H1 (cell line): ENCODE results near the gene DUSP9. TPM values are rescaled to one million over a fixed set of nuclear protein-coding genes. Genes with fewer than 3 reads are reported as not detected.

Source experiments
- CTCF ChIA-PET: fragments of 300-600 bp; sonication (Branson Sonifier 250); formaldehyde crosslinking; loops from one replicate; lab custom pipeline; 2021; ENCODE audit not compliant: partially characterized antibody; lab: Charles Lee
- POLR2A ChIA-PET: fragments of 300-600 bp; sonication (Branson Sonifier 250); formaldehyde crosslinking; loops from one replicate; lab custom pipeline; 2021; ENCODE audit warnings: inconsistent platforms; ENCODE audit not compliant: partially characterized antibody; lab: Charles Lee
- DNase-seq, 2 experiments: peaks; one replicate each; pipeline versions ENCODE4 v3.0.0 to v3.0.0-alpha.2; 2010 to 2022; ENCODE audit warnings: low spot score in 2 of 2, low read depth in 1 of 2, mixed read lengths in 1 of 2
- FAIRE-seq: peaks from 2 replicates; lab custom pipeline; 2011; peaks lifted over from hg19 to GRCh38; lab: Jason Lieb, UNC
- H2AFZ ChIP-seq: 2 replicates; pipeline ENCODE4 v1.8.1; 2012; ENCODE audit warnings: low read length, inconsistent platforms
- H2AK5ac ChIP-seq: 2 replicates; pipeline ENCODE4 v1.6.1; 2013; ENCODE audit warnings: low read depth, low read length
- H2BK120ac ChIP-seq: replicated peaks from 2 replicates; pipeline ENCODE3; 2013; ENCODE audit warnings: low read depth, low read length, inconsistent platforms
- H2BK12ac ChIP-seq: 2 replicates; pipeline ENCODE4 v1.6.1; 2013; ENCODE audit warnings: low read depth, low read length
- H2BK15ac ChIP-seq: 2 replicates; pipeline ENCODE4 v1.6.1; 2013; ENCODE audit warnings: low read length
- H2BK20ac ChIP-seq: 2 replicates; pipeline ENCODE4 v1.6.1; 2013; ENCODE audit warnings: low read length
- H2BK5ac ChIP-seq: 2 replicates; pipeline ENCODE4 v1.6.1; 2013; ENCODE audit warnings: low read depth, low read length
- H3K14ac ChIP-seq: 2 replicates; pipeline ENCODE4 v1.6.1; 2013; ENCODE audit warnings: inconsistent platforms; ENCODE audit not compliant: insufficient read length
- H3K18ac ChIP-seq: 2 replicates; pipeline ENCODE4 v1.6.1; 2013; ENCODE audit warnings: low read length; ENCODE audit errors: extremely low read depth
- H3K23ac ChIP-seq: 2 replicates; pipeline ENCODE4 v1.6.1; 2013; ENCODE audit warnings: inconsistent platforms; ENCODE audit not compliant: insufficient read length
- H3K23me2 ChIP-seq: 2 replicates; pipeline ENCODE4 v1.6.1; 2013; ENCODE audit warnings: low read depth, low read length
- H3K27ac ChIP-seq: 2 replicates; pipeline ENCODE4 v1.6.1; 2011; ENCODE audit warnings: low read depth, low read length, inconsistent platforms
- H3K27me3 ChIP-seq, 4 experiments: replicated peaks in 1 of 4; 1 replicate in 1 of 4; 2 replicates in 3 of 4; pipeline versions ENCODE4 v1.6.1 to v1.8.1; 2011 to 2013; ENCODE audit warnings: low read length in 3 of 4, mild to moderate bottlenecking in 3 of 4, inconsistent platforms in 2 of 4, mixed read lengths in 2 of 4, moderate library complexity in 1 of 4; ENCODE audit not compliant: control insufficient read depth in 3 of 4, insufficient read depth in 3 of 4; ENCODE audit errors: extremely low read depth in 1 of 4
- H3K36me3 ChIP-seq, 4 experiments: 2 replicates each; pipeline versions ENCODE4 v1.6.1 to v1.8.1; 2011 to 2013; ENCODE audit warnings: mild to moderate bottlenecking in 4 of 4, low read length in 3 of 4, moderate library complexity in 2 of 4, control low read depth in 1 of 4, inconsistent platforms in 1 of 4; ENCODE audit not compliant: insufficient read depth in 4 of 4, control insufficient read depth in 2 of 4
- H3K4ac ChIP-seq: replicated peaks from 2 replicates; pipeline ENCODE3; 2013; ENCODE audit warnings: low read length, low read depth, mixed read lengths, inconsistent platforms; ENCODE audit not compliant: insufficient read length
- H3K4me1 ChIP-seq, 4 experiments: replicated peaks in 1 of 4; 1 replicate in 1 of 4; 2 replicates in 3 of 4; pipeline versions ENCODE4 v1.6.1 to v1.8.1; 2011 to 2013; ENCODE audit warnings: low read length in 3 of 4, inconsistent platforms in 2 of 4, mixed read lengths in 1 of 4; ENCODE audit not compliant: insufficient read depth in 4 of 4, control insufficient read depth in 3 of 4
- H3K4me2 ChIP-seq, 2 experiments: 2 replicates each; pipeline versions ENCODE4 v1.6.1 to v1.8.1; 2011 to 2013; ENCODE audit warnings: low read depth in 2 of 2, low read length in 2 of 2, control low read depth in 1 of 2, inconsistent platforms in 1 of 2, mild to moderate bottlenecking in 1 of 2; ENCODE audit not compliant: insufficient read depth in 1 of 2
- H3K4me3 ChIP-seq, 4 experiments: fragments of 200-600, 300-600 bp in 1 of 4; sonication (generic), shearing (Covaris generic), sonication (Bioruptor Twin) in 1 of 4; 2 replicates each; pipeline versions ENCODE4 v1.5.1 to v1.8.1; 2011 to 2016; ENCODE audit warnings: low read length in 4 of 4, low read depth in 3 of 4, control low read depth in 2 of 4, inconsistent platforms in 2 of 4, mild to moderate bottlenecking in 2 of 4, mixed read lengths in 1 of 4, moderate library complexity in 1 of 4; ENCODE audit not compliant: insufficient read depth in 2 of 4; ENCODE audit errors: extremely low read depth in 1 of 4
- H3K56ac ChIP-seq: replicated peaks from 2 replicates; pipeline ENCODE3; 2013; ENCODE audit warnings: low read depth, mild to moderate bottlenecking, mixed read lengths, low read length, inconsistent platforms; ENCODE audit not compliant: insufficient read length
- H3K79me1 ChIP-seq: 2 replicates; pipeline ENCODE4 v1.6.1; 2013; ENCODE audit warnings: low read depth, low read length, control low read depth
- H3K79me2 ChIP-seq, 2 experiments: 2 replicates each; pipeline versions ENCODE4 v1.6.1 to v1.8.1; 2012 to 2013; ENCODE audit warnings: low read length in 2 of 2, mild to moderate bottlenecking in 2 of 2, inconsistent platforms in 1 of 2; ENCODE audit not compliant: insufficient read depth in 2 of 2, control insufficient read depth in 1 of 2
- H3K9ac ChIP-seq, 4 experiments: replicated peaks in 1 of 4; 1 replicate in 1 of 4; 2 replicates in 3 of 4; pipeline versions ENCODE4 v1.6.1 to v1.8.1; 2011 to 2013; ENCODE audit warnings: low read depth in 3 of 4, low read length in 3 of 4, control low read depth in 2 of 4, mild to moderate bottlenecking in 2 of 4, moderate library complexity in 2 of 4, inconsistent platforms in 1 of 4; ENCODE audit errors: extremely low read depth in 1 of 4
- H3K9me3 ChIP-seq, 2 experiments: 2 replicates each; pipeline versions ENCODE4 v1.6.1 to v1.8.1; 2012 to 2013; ENCODE audit warnings: mild to moderate bottlenecking in 2 of 2, moderate library complexity in 2 of 2, control low read depth in 1 of 2, inconsistent platforms in 1 of 2, low read depth in 1 of 2, low read length in 1 of 2, mixed read lengths in 1 of 2; ENCODE audit not compliant: insufficient read depth in 2 of 2
- H4K20me1 ChIP-seq, 2 experiments: replicated peaks in 1 of 2; 2 replicates each; pipeline versions ENCODE3 to v1.8.1; 2011 to 2013; ENCODE audit warnings: inconsistent platforms in 2 of 2, low read length in 2 of 2, mild to moderate bottlenecking in 1 of 2; ENCODE audit not compliant: insufficient read depth in 2 of 2, control insufficient read depth in 1 of 2
- H4K5ac ChIP-seq: 2 replicates; pipeline ENCODE4 v1.6.1; 2013; ENCODE audit warnings: low read length, low read depth, mixed read lengths, inconsistent platforms; ENCODE audit not compliant: insufficient read length
- H4K8ac ChIP-seq: 2 replicates; pipeline ENCODE4 v1.8.0; 2013; ENCODE audit warnings: mild to moderate bottlenecking, moderate library complexity, low read length, inconsistent platforms; ENCODE audit not compliant: insufficient read depth; ENCODE audit errors: extremely low read depth
- H4K91ac ChIP-seq: replicated peaks from 2 replicates; pipeline ENCODE3; 2013; ENCODE audit warnings: low read length, mixed read lengths, inconsistent platforms; ENCODE audit not compliant: insufficient read length
- BCL11A ChIP-seq, 2 experiments: IDR thresholded peaks; one replicate each; pipeline ENCODE4 v1.6.1; 2011; ENCODE audit warnings: low read depth in 2 of 2, low read length in 2 of 2, mild to moderate bottlenecking in 2 of 2
- BRCA1 ChIP-seq: IDR thresholded peaks from 2 replicates; pipeline ENCODE4 v1.6.1; 2012; ENCODE audit warnings: low read depth, low read length, improper control_type of control experiment
- CBX8 ChIP-seq: fragments of 300-800, 300-1000 bp; sonication (generic); IDR thresholded peaks from 2 replicates; pipeline ENCODE4 v1.7.1; 2016; ENCODE audit warnings: low read depth, low read length, borderline replicate concordance
- E2F6 ChIP-seq: IDR thresholded peaks from 2 replicates; pipeline ENCODE4 v1.6.1; 2012; ENCODE audit warnings: inconsistent platforms
- FOSL1 ChIP-seq: IDR thresholded peaks from 2 replicates; pipeline ENCODE4 v1.6.1; 2011; ENCODE audit warnings: mild to moderate bottlenecking, low read depth, low read length, moderate library complexity; ENCODE audit not compliant: insufficient read depth
- KDM4A ChIP-seq: IDR thresholded peaks from one replicate; pipeline ENCODE4 v1.7.1; 2012; ENCODE audit warnings: low read depth, mild to moderate bottlenecking, moderate library complexity, low read length, inconsistent platforms; ENCODE audit not compliant: severe bottlenecking
- NANOG ChIP-seq: IDR thresholded peaks from 2 replicates; pipeline ENCODE4 v1.6.1; 2011; ENCODE audit warnings: low read length, low read depth, mild to moderate bottlenecking, inconsistent platforms; ENCODE audit not compliant: insufficient read depth, poor library complexity, severe bottlenecking
- YY1 ChIP-seq: IDR thresholded peaks from 2 replicates; pipeline ENCODE4 v1.6.1; 2011; ENCODE audit warnings: low read depth, mild to moderate bottlenecking, low read length
- WGBS, 2 experiments: shearing (Covaris generic) in 1 of 2; methylation state at CpG; one replicate each; pipeline versions ENCODE4 v1.1.6 to v1.1.7; 2013 to 2015; ENCODE audit warnings: low lambda C conversion rate in 2 of 2, mixed read lengths in 2 of 2, inconsistent platforms in 1 of 2, low coverage in 1 of 2, missing lambda C conversion rate in 1 of 2; ENCODE audit not compliant: insufficient replicate concordance in 2 of 2, insufficient coverage in 1 of 2, insufficient read length in 1 of 2; ENCODE audit errors: extremely low coverage in 1 of 2, missing lambda C conversion rate in 1 of 2; 5-methylcytosine and 5-hydroxymethylcytosine counted together
- polyA plus RNA-seq, 7 experiments: library from polyadenylated mRNA; depleted of rRNA in 3 of 7; stranded (reverse) in 5 of 7; unstranded in 2 of 7; fragments of >200 nt in 5 of 7; fragments of 200-250 nt in 2 of 7; gene quantifications; 1 replicate in 5 of 7; 2 replicates in 1 of 7; 4 replicates in 1 of 7; pipeline versions ENCODE4 v1.2.1 to v1.2.3, GENCODE V29; 2011 to 2013; ENCODE audit warnings: missing spikeins in 2 of 7, mixed read lengths in 2 of 7
- total RNA-seq: library from RNA; stranded (reverse); fragmentation: NEBNext Ultra II Directional; extraction: Animal tissue kit (Norgen Biotek cat#: 25700); gene quantifications from 2 replicates; pipeline ENCODE4 v1.2.1, GENCODE V29; 2021
- TF ChIP-seq, protein P1 (sequence below): IDR thresholded peaks from 2 replicates; pipeline ENCODE4 v1.6.1; 2012; ENCODE audit warnings: low read length, inconsistent platforms

The DUSP9 gene
- total and polyA plus RNA-seq, 2 of the 8 experiments (the other 6 are each of a cell fraction or from before 2014, with no cell fraction given), result 0.80 to 1.1 TPM

- H3K4ac ChIP-seq, result no peak overlapping the region
- H2AK5ac ChIP-seq, result no peak overlapping the region
- no peaks in the 10 kb centered on the region; a peak in 1 of 4 replicates for H3K9me3 ChIP-seq
- H4K20me1 ChIP-seq, result peaks cover 0 to 6% of the 10 kb centered on the region in 2 experiments
- H3K23ac ChIP-seq, result no peak overlapping the region
- ChIA-PET CTCF (interaction anchor here (0.6 to 21.6 kb wide), 6 partner anchors 8 to 99 kb away, joined by 3 to 408 read pairs (median 5); partner anchors contain the start of gene DUSP9), POLR2A (interaction anchor here (1.5 kb wide), 1 partner anchor 13 kb away, joined by 3 read pairs; no protein-coding TSS in a partner anchor)
- H3K27me3 ChIP-seq, result peaks cover 25 to 38% (median 36%) of the 10 kb centered on the region in 4 experiments
- H2BK5ac ChIP-seq, result no peak overlapping the region
- H3K79me1 ChIP-seq, result no peaks in the 10 kb centered on the region
- no peak overlapping the region for H2BK12ac ChIP-seq
- no peak for FAIRE-seq
- H3K9ac ChIP-seq, result no peak overlapping the region
- H2AFZ ChIP-seq, result no peak overlapping the region
- H3K27ac ChIP-seq, result no peak overlapping the region
- no peak overlapping the region for H3K18ac ChIP-seq
- no peaks in the 10 kb centered on the region for H3K36me3 ChIP-seq
- no peak overlapping the region for H4K8ac ChIP-seq
- no peaks in the 10 kb centered on the region for H3K79me2 ChIP-seq
- no peak overlapping the region for H2BK15ac ChIP-seq
- WGBS, 2 experiments, result 91% methylated on average over 9 of the region's 28 CpGs; no CpG with 5 or more reads in 1 of the 2 experiments
- peaks cover 0 to 16% (median 7%) of the 10 kb centered on the region in 4 experiments; a peak in 5 of 7 replicates for H3K4me1 ChIP-seq
- no peak overlapping the region for H3K14ac ChIP-seq
- H2BK20ac ChIP-seq, result no peak overlapping the region
- DNase-seq, result no peak
- no peak overlapping the region for H2BK120ac ChIP-seq
- H4K91ac ChIP-seq, result no peak overlapping the region
- H3K4me2 ChIP-seq, result no peak overlapping the region
- H3K4me3 ChIP-seq, result no peak overlapping the region
- H3K56ac ChIP-seq, result no peak overlapping the region
- peaks cover 7% of the 10 kb centered on the region; the same call in 1 of the 2 replicates for H3K23me2 ChIP-seq
- H4K5ac ChIP-seq, result no peak overlapping the region
- TF ChIP-seq BCL11A (IDR thresholded peaks at IDR 0.05; ENCODE audit: low read depth in 2 of 2, low read length in 2 of 2), result no peak
- TF ChIP-seq FOSL1, result no peak
- no peak for TF ChIP-seq CBX8
- no peak for TF ChIP-seq NANOG
- TF ChIP-seq, protein P1, sequence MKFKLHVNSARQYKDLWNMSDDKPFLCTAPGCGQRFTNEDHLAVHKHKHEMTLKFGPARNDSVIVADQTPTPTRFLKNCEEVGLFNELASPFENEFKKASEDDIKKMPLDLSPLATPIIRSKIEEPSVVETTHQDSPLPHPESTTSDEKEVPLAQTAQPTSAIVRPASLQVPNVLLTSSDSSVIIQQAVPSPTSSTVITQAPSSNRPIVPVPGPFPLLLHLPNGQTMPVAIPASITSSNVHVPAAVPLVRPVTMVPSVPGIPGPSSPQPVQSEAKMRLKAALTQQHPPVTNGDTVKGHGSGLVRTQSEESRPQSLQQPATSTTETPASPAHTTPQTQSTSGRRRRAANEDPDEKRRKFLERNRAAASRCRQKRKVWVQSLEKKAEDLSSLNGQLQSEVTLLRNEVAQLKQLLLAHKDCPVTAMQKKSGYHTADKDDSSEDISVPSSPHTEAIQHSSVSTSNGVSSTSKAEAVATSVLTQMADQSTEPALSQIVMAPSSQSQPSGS, result no peak
- TF ChIP-seq E2F6, result no peak
- no peak for TF ChIP-seq KDM4A
- no peak for TF ChIP-seq BRCA1
- TF ChIP-seq YY1, result no peak
Measured at GRCh38 chrX:153639177-153640044, 7.6 kb upstream of the DUSP9 start.
